Measurements from ENCODE around the gene CHD1. TPM values are rescaled to one million over a fixed set of nuclear protein-coding genes. Genes with fewer than 3 reads are reported as not detected.

CHD1 gene
- total RNA-seq: 31.7 and 47.4 TPM in 2 replicates

DNA sequence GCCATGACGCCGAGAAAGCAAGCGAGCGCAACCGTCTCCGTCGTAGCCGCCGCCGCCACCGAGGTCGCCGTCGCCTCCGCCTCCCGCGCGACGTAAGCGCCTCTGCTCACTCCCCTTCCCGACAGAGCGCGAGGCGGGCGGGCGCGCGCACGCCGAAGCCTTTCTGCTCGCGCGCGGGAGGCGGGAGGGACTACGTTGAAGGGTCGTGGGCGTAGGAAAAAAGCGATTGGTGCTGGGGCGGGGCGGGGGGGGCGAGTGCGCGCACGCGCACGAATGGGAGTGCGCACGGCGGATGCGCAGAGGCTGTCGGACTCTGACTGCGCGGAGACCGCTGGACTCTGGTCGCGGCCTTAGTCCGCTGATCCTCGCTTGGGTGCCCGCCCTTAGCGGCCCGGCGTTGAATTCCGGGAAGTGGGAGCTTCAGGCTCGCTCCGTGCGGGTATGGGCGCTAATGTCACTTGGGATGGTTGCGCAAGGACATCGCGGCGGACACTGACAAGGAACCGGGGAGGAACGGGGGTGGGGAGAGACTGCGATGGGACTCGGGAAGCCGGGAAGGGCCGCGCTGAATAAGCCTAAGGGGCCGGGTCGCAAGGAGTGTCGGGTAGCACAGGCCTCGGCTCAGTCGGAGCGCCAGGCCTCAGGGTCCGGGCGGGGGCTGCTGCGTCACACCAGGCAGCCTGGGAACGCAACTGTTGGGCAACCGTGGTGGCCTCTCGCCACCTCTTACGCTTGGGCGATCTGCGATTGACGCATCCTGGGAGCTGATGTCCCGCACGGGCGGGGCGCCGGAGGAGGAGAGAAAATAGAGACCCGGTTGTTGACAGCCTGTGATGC, at the start of gene CHD1:
Gene CHD1 (minus strand): TSS at position 135 of the 837 bp plus-strand sequence. CDS start 2,621 bp downstream, outside the sequence.

Small RNAs within 50 kb of the gene (small RNA-seq; reads per million reads assigned to genes)
- gene RF00019 (ENCODE audit: low replicate concordance): not detected
- not detected for gene RNU6-402P (ENCODE audit: low replicate concordance)

Other genes with a start within 250 kb of the CHD1 start
- gene RGMB, start 155.3 kb downstream of the CHD1 start, total RNA-seq: 36.1 and 316 TPM in 2 replicates